Transverse colon (tissue), 4 donors: Measurements from ENCODE around the gene GIPR. TPM values are rescaled to one million over a fixed set of nuclear protein-coding genes. Genes with fewer than 3 reads are reported as not detected.
"Not testable (repeated sequence)": the region's sequence is repeated elsewhere in the genome, so short reads cannot be mapped to it uniquely, and the experiment has no call there.

Source experiments
- DNase-seq: peaks from one replicate; pipeline ENCODE4 v3.0.0-alpha.2; 2019
- H3K27ac ChIP-seq, 4 donors: fragments of 200-600 bp; sonication (generic); 2 replicates each; pipeline ENCODE4 v1.5.1; 2016 to 2018; ENCODE audit warnings: inconsistent platforms in 4 of 4
- H3K27me3 ChIP-seq: fragments of 200-600 bp; sonication (generic); 2 replicates; pipeline ENCODE4 v1.5.1; 2017; ENCODE audit warnings: inconsistent platforms
- H3K36me3 ChIP-seq, 4 donors: fragments of 200-600 bp; sonication (generic); 2 replicates each; pipeline ENCODE4 v1.5.1; 2017 to 2019; ENCODE audit warnings: inconsistent platforms in 4 of 4
- H3K4me1 ChIP-seq, 4 donors: fragments of 200-600 bp; sonication (generic); 2 replicates each; pipeline ENCODE4 v1.5.1; 2017 to 2020; ENCODE audit warnings: inconsistent platforms in 4 of 4
- H3K4me3 ChIP-seq, 4 donors: fragments of 200-600 bp; sonication (generic); 1 replicate in 1 of 4; 2 replicates in 3 of 4; pipeline versions ENCODE4 v1.5.1 to v1.6.1; 2017 to 2019; ENCODE audit warnings: inconsistent platforms in 4 of 4
- H3K9me3 ChIP-seq, 2 donors: fragments of 200-600 bp; sonication (generic); 2 replicates each; pipeline ENCODE4 v1.5.1; 2017 to 2019; ENCODE audit warnings: inconsistent platforms in 2 of 2
- CTCF ChIP-seq, 5 experiments: fragments of 200-600 bp in 3 of 5; fragments of 450-650 bp in 2 of 5; sonication (generic) in 3 of 5; IDR thresholded peaks; 1 replicate in 2 of 5; 2 replicates in 3 of 5; pipeline ENCODE4 v1.5.1; 2016 to 2017; ENCODE audit warnings: antibody characterized with exemption in 5 of 5, inconsistent platforms in 3 of 5, mild to moderate bottlenecking in 2 of 5, moderate library complexity in 1 of 5
- EP300 ChIP-seq: sonication (generic); formaldehyde crosslinking; IDR thresholded peaks from one replicate; pipeline ENCODE4 v1.6.1; 2017; ENCODE audit warnings: antibody characterized with exemption, low read depth
- POLR2A ChIP-seq: fragments of 450-650 bp; IDR thresholded peaks from one replicate; pipeline ENCODE4 v1.6.1; 2016; ENCODE audit warnings: antibody characterized with exemption, mild to moderate bottlenecking, moderate library complexity
- POLR2AphosphoS5 ChIP-seq, 3 donors: sonication (generic); formaldehyde crosslinking; IDR thresholded peaks; one replicate each; pipeline ENCODE4 v1.6.1; 2016; ENCODE audit warnings: antibody characterized with exemption in 3 of 3
- WGBS, 2 donors: methylation state at CpG; one replicate each; pipeline ENCODE4 v1.1.5; 2018; ENCODE audit warnings: low coverage in 1 of 2; 5-methylcytosine and 5-hydroxymethylcytosine counted together
- in situ Hi-C, 4 donors: fragments of 200-750 bp; cut with MboI; loops; one replicate each; pipeline versions ENCODE4 v1.15.0 to v1.15.1; 2017; ENCODE audit warnings: low sequenced_read_pairs in 3 of 4, low pct_ligation_motif_present in 1 of 4, low pct_unique_long_range_greater_than_20kb in 1 of 4
- intact Hi-C: fragments of 100-400 bp; cut with DNase I; formaldehyde crosslinking; loops from one replicate; pipeline ENCODE4 v1.15.1; 2023; ENCODE audit warnings: low total_unique reads
- total RNA-seq, 4 donors: library from RNA; depleted of rRNA; stranded (reverse); fragments of >200 nt; gene quantifications; one replicate each; pipeline ENCODE4 v1.1.0, GENCODE V29; 2016

The GIPR gene
- total RNA-seq, 4 donors from 2014 or later = 10.1 to 40.4 (median 14.1) TPM

GRCh38 chr19:45716359-45717130, 48.5 kb downstream of the GIPR start:
- no peak for TF ChIP-seq POLR2A
- TF ChIP-seq POLR2AphosphoS5 (IDR thresholded peaks at IDR 0.05) = no peak
- no peak for TF ChIP-seq CTCF (IDR thresholded peaks at IDR 0.05)
- TF ChIP-seq EP300 = no peak
- DNase-seq = peak; percentile 51
- WGBS, 2 donors = 0 to 1% methylated on average over 3 to 24 of the region's 24 CpGs
- Histone ChIP-seq H3K27ac (peak overlapping the region; percentile 89 to 95 (median 93)), H3K27me3 (no peaks in the 10 kb centered on the region), H3K36me3 (peaks cover 0 to 16% (median 0%) of the 10 kb centered on the region in 4 donors), H3K4me3 (peak overlapping the region; percentile 47 to 79 (median 60)), H3K9me3 (no peaks in the 10 kb centered on the region), H3K4me1 (peaks cover 11 to 34% (median 17%) of the 10 kb centered on the region in 4 donors)
- intact Hi-C loops (loop anchor here (10.0 kb wide), 1 partner anchor 48 kb away; the partner anchor contains the start of gene SIX5), in situ Hi-C loops (no loop called here)

- in situ Hi-C loops = no loop called here
- intact Hi-C loops = loop anchor here (10.0 kb wide), 1 partner anchor 47 kb away; the partner anchor contains the start of gene SIX5
- H3K9me3 ChIP-seq = no peaks in the 10 kb centered on the region
Observed at GRCh38 chr19:45717131-45717982, 49.3 kb downstream of the GIPR start.

GRCh38 chr19:45717983-45718650, 50.1 kb downstream of the GIPR start:
- peak overlapping the region; percentile 28 to 79 (median 60) for H3K4me3 ChIP-seq
- no peak for DNase-seq
- no peaks in the 10 kb centered on the region for H3K27me3 ChIP-seq
- intact Hi-C loops (loop anchor here (10.0 kb wide), 1 partner anchor 47 kb away; the partner anchor contains the start of gene SIX5), in situ Hi-C loops (no loop called here)
- no peak for TF ChIP-seq EP300
- TF ChIP-seq POLR2AphosphoS5 (IDR thresholded peaks at IDR 0.05) = no peak
- no peak for TF ChIP-seq POLR2A
- peak overlapping the region; percentile 89 to 95 (median 93) for H3K27ac ChIP-seq
- H3K9me3 ChIP-seq = no peaks in the 10 kb centered on the region
- peaks cover 11 to 46% (median 24%) of the 10 kb centered on the region in 4 donors for H3K4me1 ChIP-seq
- WGBS, 2 donors = 47% methylated on average over 12 of the region's 12 CpGs; no CpG with 5 or more reads in 1 of the 2 donors
- peaks cover 0 to 4% (median 2%) of the 10 kb centered on the region in 4 donors for H3K36me3 ChIP-seq

More at GRCh38 chr19:45717131-45717982, 49.3 kb downstream of the GIPR start:
- Histone ChIP-seq H3K27me3 (no peaks in the 10 kb centered on the region), H3K27ac (peak overlapping the region; percentile 89 to 95 (median 93)), H3K4me3 (peak overlapping the region; percentile 47 to 79 (median 60)), H3K4me1 (peaks cover 11 to 41% (median 22%) of the 10 kb centered on the region in 4 donors), H3K36me3 (peaks cover 0 to 8% (median 0%) of the 10 kb centered on the region in 4 donors)
- DNase-seq = peak; percentile 99
- TF ChIP-seq POLR2A (peak; percentile 67), CTCF (IDR thresholded peaks at IDR 0.05) (peak in 2 of 5 experiments; percentile 34 to 50), POLR2AphosphoS5 (IDR thresholded peaks at IDR 0.05) (peak; percentile 85 to 92 (median 91)), EP300 (peak; percentile 92)
- 1% methylated on average over 51 of the region's 51 CpGs; no CpG with 5 or more reads in 1 of the 2 donors for WGBS, 2 donors

GRCh38 chr19:45720065-45720464, 52.0 kb downstream of the GIPR start:
- Histone ChIP-seq H3K4me1 (peaks cover 11 to 49% (median 25%) of the 10 kb centered on the region in 4 donors), H3K27ac (peak overlapping the region; percentile 76 to 83 (median 77))
- H3K36me3 ChIP-seq, H3K9me3 ChIP-seq, in situ Hi-C loops, DNase-seq, H3K4me3 ChIP-seq, intact Hi-C loops, H3K27me3 ChIP-seq: not testable (repeated sequence)
- WGBS, 2 donors = 98 to 100% methylated on average over 2 to 11 of the region's 11 CpGs

GRCh38 chr19:45728683-45729082, 60.7 kb downstream of the GIPR start:
- intact Hi-C loops, H3K27me3 ChIP-seq: not testable (repeated sequence)
- WGBS, 2 donors = 90 to 93% methylated on average over 4 to 18 of the region's 18 CpGs

More at GRCh38 chr19:45728683-45729082, 60.7 kb downstream of the GIPR start:
- in situ Hi-C loops, H3K4me3 ChIP-seq, H3K9me3 ChIP-seq, H3K27ac ChIP-seq, DNase-seq, H3K36me3 ChIP-seq: not testable (repeated sequence)
- peaks cover 6 to 27% (median 16%) of the 10 kb centered on the region in 4 donors for H3K4me1 ChIP-seq
